HEK293 (cell line): ENCODE measurements around the gene DLX6.

Experiments
- CTCF ChIA-PET: fragments of 350-600 bp; formaldehyde crosslinking; extraction: SDS; loops from one replicate; lab custom pipeline; 2021; ENCODE audit warnings: antibody characterized with exemption; lab: Yijun Ruan, JAX
- POLR2A ChIA-PET: fragments of 300-600 bp; formaldehyde crosslinking; extraction: SDS; loops from one replicate; lab custom pipeline; 2020; ENCODE audit warnings: antibody characterized with exemption, inconsistent platforms; lab: Yijun Ruan, JAX
- H3K27ac ChIP-seq: fragments of 200-500 bp; sonication (Bioruptor generic); 2 replicates; pipeline ENCODE4 v1.5.1; 2014; ENCODE audit warnings: low read depth, low read length, control low read depth, inconsistent platforms; ENCODE audit errors: extremely low read depth
- H3K36me3 ChIP-seq, 2 experiments: fragments of 200-500 bp in 1 of 2; sonication (Bioruptor generic) in 1 of 2; 1 replicate in 1 of 2; 2 replicates in 1 of 2; pipeline ENCODE4 v1.5.1; 2014 to 2017; ENCODE audit warnings: inconsistent platforms in 2 of 2, low read length in 2 of 2; ENCODE audit not compliant: control insufficient read depth in 2 of 2, insufficient read depth in 1 of 2
- H3K4me1 ChIP-seq: fragments of 200-500 bp; sonication (Bioruptor generic); 2 replicates; pipeline ENCODE4 v1.5.1; 2014; ENCODE audit warnings: mild to moderate bottlenecking, low read length, inconsistent platforms; ENCODE audit not compliant: control insufficient read depth, insufficient read depth
- H3K4me3 ChIP-seq: 2 replicates; pipeline ENCODE4 v1.5.1; 2011; ENCODE audit warnings: low read depth, mild to moderate bottlenecking, control low read depth, low read length, moderate library complexity
- H3K9me3 ChIP-seq: fragments of 200-500 bp; sonication (Bioruptor generic); 2 replicates; pipeline ENCODE4 v1.5.1; 2014; ENCODE audit warnings: low read depth, low read length, inconsistent platforms; ENCODE audit not compliant: control insufficient read depth, insufficient read depth
- GLI2 ChIP-seq: fragments of 450-650 bp; formaldehyde crosslinking; IDR thresholded peaks from 2 replicates; pipeline ENCODE4; 2017; ENCODE audit warnings: missing biosample characterization, missing genetic modification characterization, low read depth, borderline replicate concordance
- GLIS2 ChIP-seq: fragments of 450-650 bp; formaldehyde crosslinking; IDR thresholded peaks from 2 replicates; pipeline ENCODE4 v1.5.1; 2016; ENCODE audit warnings: missing biosample characterization, missing genetic modification characterization
- HIC1 ChIP-seq: fragments of 450-650 bp; formaldehyde crosslinking; IDR thresholded peaks from 2 replicates; pipeline ENCODE4 v1.5.1; 2016; ENCODE audit warnings: missing biosample characterization, missing genetic modification characterization
- MZF1 ChIP-seq: fragments of 450-650 bp; formaldehyde crosslinking; IDR thresholded peaks from 2 replicates; pipeline ENCODE4 v1.5.1; 2017; ENCODE audit warnings: missing biosample characterization, missing genetic modification characterization, borderline replicate concordance
- PBX3 ChIP-seq: sonication (generic); formaldehyde crosslinking; IDR thresholded peaks from 2 replicates; pipeline ENCODE4 v1.8.1; 2022; ENCODE audit warnings: mild to moderate bottlenecking, moderate library complexity, missing genetic modification reagents
- PRDM1 ChIP-seq: fragments of 450-650 bp; formaldehyde crosslinking; IDR thresholded peaks from 2 replicates; pipeline ENCODE4; 2016; ENCODE audit warnings: missing biosample characterization, missing genetic modification characterization
- SP2 ChIP-seq: fragments of 450-650 bp; formaldehyde crosslinking; IDR thresholded peaks from 2 replicates; pipeline ENCODE4 v1.5.1; 2016; ENCODE audit warnings: missing biosample characterization, missing genetic modification characterization
- YY2 ChIP-seq: fragments of 450-650 bp; formaldehyde crosslinking; IDR thresholded peaks from 2 replicates; pipeline ENCODE4 v1.5.1; 2016; ENCODE audit warnings: missing biosample characterization, missing genetic modification characterization
- ZBTB21 ChIP-seq: fragments of 450-650 bp; formaldehyde crosslinking; IDR thresholded peaks from 2 replicates; pipeline ENCODE4 v1.5.1; 2017; ENCODE audit warnings: missing biosample characterization, missing genetic modification characterization
- ZBTB26 ChIP-seq: fragments of 450-650 bp; formaldehyde crosslinking; optimal IDR thresholded peaks from 2 replicates; pipeline ENCODE3; 2016; ENCODE audit warnings: missing biosample characterization, mild to moderate bottlenecking, missing genetic modification characterization
- ZBTB44 ChIP-seq: fragments of 450-650 bp; IDR thresholded peaks from 2 replicates; pipeline ENCODE4 v1.5.1; 2018; ENCODE audit warnings: missing biosample characterization, mild to moderate bottlenecking, missing genetic modification characterization
- ZNF184 ChIP-seq: fragments of 450-650 bp; IDR thresholded peaks from 2 replicates; pipeline ENCODE4 v1.5.1; 2018; ENCODE audit warnings: missing biosample characterization, mild to moderate bottlenecking, missing genetic modification characterization
- ZNF24 ChIP-seq: fragments of 450-650 bp; formaldehyde crosslinking; IDR thresholded peaks from 2 replicates; pipeline ENCODE4 v1.5.1; 2016; ENCODE audit warnings: missing biosample characterization, missing genetic modification characterization
- ZNF335 ChIP-seq: fragments of 450-650 bp; formaldehyde crosslinking; conservative IDR thresholded peaks from 2 replicates; pipeline ENCODE4 v1.5.1; 2016; ENCODE audit warnings: missing biosample characterization, missing genetic modification characterization
- ZNF341 ChIP-seq: fragments of 450-650 bp; formaldehyde crosslinking; IDR thresholded peaks from 2 replicates; pipeline ENCODE4; 2016; ENCODE audit warnings: low read depth, missing biosample characterization, missing genetic modification characterization
- ZNF518A ChIP-seq: fragments of 450-650 bp; formaldehyde crosslinking; conservative IDR thresholded peaks from 2 replicates; pipeline ENCODE4 v1.5.1; 2016; ENCODE audit warnings: low read depth, missing biosample characterization, missing genetic modification characterization
- ZNF560 ChIP-seq: fragments of 450-650 bp; formaldehyde crosslinking; IDR thresholded peaks from 2 replicates; pipeline ENCODE4 v1.5.1; 2017; ENCODE audit warnings: missing biosample characterization, missing genetic modification characterization, borderline replicate concordance
- ZNF76 ChIP-seq: fragments of 450-650 bp; formaldehyde crosslinking; IDR thresholded peaks from 2 replicates; pipeline ENCODE4; 2016; ENCODE audit warnings: low read depth, missing biosample characterization, missing genetic modification characterization, borderline replicate concordance
- ZNF768 ChIP-seq: fragments of 450-650 bp; formaldehyde crosslinking; IDR thresholded peaks from 2 replicates; pipeline ENCODE4 v1.5.1; 2018; ENCODE audit warnings: missing biosample characterization, mild to moderate bottlenecking, missing genetic modification characterization
- ZNF785 ChIP-seq: fragments of 450-650 bp; formaldehyde crosslinking; IDR thresholded peaks from 2 replicates; pipeline ENCODE4 v1.5.1; 2016; ENCODE audit warnings: missing biosample characterization, missing genetic modification characterization
- ZSCAN18 ChIP-seq: fragments of 450-650 bp; formaldehyde crosslinking; IDR thresholded peaks from 2 replicates; pipeline ENCODE4 v1.5.1; 2016; ENCODE audit warnings: missing biosample characterization, missing genetic modification characterization
- ZXDB ChIP-seq: fragments of 450-650 bp; formaldehyde crosslinking; IDR thresholded peaks from 2 replicates; pipeline ENCODE4 v1.5.1; 2016; ENCODE audit warnings: missing biosample characterization, missing genetic modification characterization

The DLX6 gene

GRCh38 chr7:97005183-97006054 is at the start of gene DLX6 (continued):
- TF ChIP-seq ZNF518A (tag by site-specific recombination) (0 out of 2 replicates have a peak, but pooled peaks have one; percentile 17), PBX3 (CRISPR knock-in tag) (0 out of 2 replicates have a peak, but pooled peaks have one; percentile 43), GLIS2 (tag by site-specific recombination) (peak; percentile 91), ZBTB26 (tag by site-specific recombination) (peak; percentile 78), SP2 (peak; percentile 83), MZF1 (0 out of 2 replicates have a peak, but pooled peaks have one; percentile 51), ZNF341 (tag by site-specific recombination) (peak; percentile 93), ZBTB44 (tag by site-specific recombination) (peak; percentile 49; the same call in 1 of the 2 replicates), ZNF24 (tag by site-specific recombination) (no peak), ZBTB21 (tag by site-specific recombination) (peak; percentile 82)

GRCh38 chr7:96959135-96959534 is 46.2 kb upstream of the DLX6 start:
- POLR2A ChIA-PET: no interaction called here
- CTCF ChIA-PET: interaction anchor here (0.6 kb wide), 1 partner anchor 82 kb away, joined by 4 read pairs; no protein-coding TSS in a partner anchor
- no peaks in the 10 kb centered on the region for H3K4me1 ChIP-seq
- TF ChIP-seq YY2 (no peak), ZNF560 (tag by site-specific recombination) (no peak), ZXDB (no peak), ZNF76 (no peak), ZSCAN18 (tag by site-specific recombination) (no peak), HIC1 (tag by site-specific recombination) (no peak), PRDM1 (tag by site-specific recombination) (no peak), ZNF785 (tag by site-specific recombination) (no peak), ZNF184 (tag by site-specific recombination) (no peak), ZNF768 (no peak), ZNF335 (no peak), GLI2 (no peak)

More at GRCh38 chr7:96959135-96959534, 46.2 kb upstream of the DLX6 start:
- Histone ChIP-seq H3K27ac (no peak overlapping the region), H3K4me3 (no peak overlapping the region), H3K9me3 (no peaks in the 10 kb centered on the region), H3K36me3 (no peaks in the 10 kb centered on the region)
